NB4 (cell line): ENCODE measurements around the gene MYO1B.

Experiments used
- DNase-seq: peaks from one replicate; pipeline ENCODE4 v3.0.0; 2010; ENCODE audit warnings: low read depth
- H3K4me3 ChIP-seq: one replicate; pipeline ENCODE4 v1.5.1; 2011; ENCODE audit warnings: mild to moderate bottlenecking, low read depth, low read length, moderate library complexity
- MAX ChIP-seq: IDR thresholded peaks from 2 replicates; pipeline ENCODE4 v1.6.1; 2011; ENCODE audit warnings: low read depth, low read length
- MYC ChIP-seq: IDR thresholded peaks from 2 replicates; pipeline ENCODE4 v1.6.1; 2011; ENCODE audit warnings: low read depth, low read length
- POLR2A ChIP-seq: IDR thresholded peaks from 2 replicates; pipeline ENCODE4 v1.6.1; 2011; ENCODE audit warnings: mild to moderate bottlenecking; ENCODE audit not compliant: insufficient read length; ENCODE audit errors: extremely low read depth
- TF ChIP-seq, protein P1 (sequence below): IDR thresholded peaks from one replicate; pipeline ENCODE4 v1.5.1; 2012; ENCODE audit warnings: low read depth, low read length

MYO1B gene

DNA sequence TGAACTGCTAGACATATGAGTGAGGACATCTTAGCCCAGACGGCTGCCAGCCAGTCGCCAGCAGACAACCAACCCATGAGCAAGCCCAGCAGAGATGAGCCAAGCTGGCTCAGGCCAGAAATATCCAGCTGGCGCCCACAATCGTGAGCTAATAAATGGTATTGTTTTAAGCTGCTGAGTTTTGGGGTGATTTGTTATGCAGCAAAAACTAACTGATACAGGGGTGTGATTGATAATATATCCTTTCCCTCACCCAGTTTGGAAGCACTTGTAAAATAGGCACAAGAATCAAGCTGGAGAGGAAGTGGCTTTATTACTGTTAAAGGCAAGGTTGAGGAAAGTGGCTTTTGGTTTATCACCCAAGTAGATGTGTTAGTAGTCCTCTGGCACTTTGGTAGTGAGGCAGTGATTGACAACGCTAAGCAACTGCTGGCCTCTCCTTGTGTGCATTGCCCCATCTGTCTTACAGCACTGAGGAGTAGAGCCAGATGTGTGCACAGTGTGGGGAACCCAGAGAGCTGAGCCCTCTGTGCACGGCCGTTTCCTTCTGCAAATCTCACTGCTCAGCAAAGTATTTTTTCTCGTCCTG, 110.1 kb downstream of the MYO1B start:
- DNase-seq: no peak
- TF ChIP-seq POLR2A (no peak), MAX (no peak), MYC (no peak)
- TF ChIP-seq, protein P1, sequence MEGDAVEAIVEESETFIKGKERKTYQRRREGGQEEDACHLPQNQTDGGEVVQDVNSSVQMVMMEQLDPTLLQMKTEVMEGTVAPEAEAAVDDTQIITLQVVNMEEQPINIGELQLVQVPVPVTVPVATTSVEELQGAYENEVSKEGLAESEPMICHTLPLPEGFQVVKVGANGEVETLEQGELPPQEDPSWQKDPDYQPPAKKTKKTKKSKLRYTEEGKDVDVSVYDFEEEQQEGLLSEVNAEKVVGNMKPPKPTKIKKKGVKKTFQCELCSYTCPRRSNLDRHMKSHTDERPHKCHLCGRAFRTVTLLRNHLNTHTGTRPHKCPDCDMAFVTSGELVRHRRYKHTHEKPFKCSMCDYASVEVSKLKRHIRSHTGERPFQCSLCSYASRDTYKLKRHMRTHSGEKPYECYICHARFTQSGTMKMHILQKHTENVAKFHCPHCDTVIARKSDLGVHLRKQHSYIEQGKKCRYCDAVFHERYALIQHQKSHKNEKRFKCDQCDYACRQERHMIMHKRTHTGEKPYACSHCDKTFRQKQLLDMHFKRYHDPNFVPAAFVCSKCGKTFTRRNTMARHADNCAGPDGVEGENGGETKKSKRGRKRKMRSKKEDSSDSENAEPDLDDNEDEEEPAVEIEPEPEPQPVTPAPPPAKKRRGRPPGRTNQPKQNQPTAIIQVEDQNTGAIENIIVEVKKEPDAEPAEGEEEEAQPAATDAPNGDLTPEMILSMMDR: no peak
- no peak overlapping the region for H3K4me3 ChIP-seq

GRCh38 chr2:191357678-191358077, 112.5 kb downstream of the MYO1B start:
- no peak for DNase-seq
- TF ChIP-seq POLR2A (no peak), MAX (no peak), MYC (no peak)
- TF ChIP-seq, protein P1: no peak

DNA sequence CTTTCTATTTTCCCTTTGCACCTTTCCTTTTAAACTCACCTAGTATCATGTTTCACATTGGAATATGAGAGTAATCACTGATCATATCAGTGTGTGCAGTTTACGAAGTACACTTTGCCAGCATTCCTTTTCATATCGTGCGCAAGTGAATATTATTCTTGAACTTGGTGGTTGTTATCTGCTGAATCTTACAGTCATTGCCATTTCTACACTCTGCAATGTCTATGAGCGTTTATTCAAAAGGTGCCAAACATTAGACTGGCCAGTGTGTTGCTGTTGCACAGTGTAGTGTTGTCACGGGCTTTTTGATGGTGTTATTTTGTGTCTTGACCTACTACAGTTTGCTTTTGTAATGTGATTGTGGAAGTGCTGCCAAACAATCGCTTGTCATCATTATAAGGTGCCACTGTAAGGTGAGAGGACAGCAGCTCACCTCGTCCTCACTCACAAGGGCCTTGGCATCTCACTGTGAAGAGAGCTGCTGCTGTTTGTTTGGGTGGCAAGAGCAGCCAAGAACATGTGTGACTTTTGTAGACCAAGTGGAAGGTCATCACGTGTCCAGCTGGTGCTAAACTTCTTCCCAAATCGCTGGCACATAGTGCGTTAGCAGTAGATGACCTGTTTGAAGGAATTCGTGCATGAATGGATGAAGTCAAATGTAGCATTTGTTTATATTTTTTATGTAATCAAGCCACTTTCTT, 113.3 kb downstream of the MYO1B start:
- no peak for DNase-seq
- no peak overlapping the region for H3K4me3 ChIP-seq
- no peak for TF ChIP-seq MAX
- TF ChIP-seq, protein P1: no peak
- no peak for TF ChIP-seq MYC
- no peak for TF ChIP-seq POLR2A

More at GRCh38 chr2:191357678-191358077, 112.5 kb downstream of the MYO1B start:
- H3K4me3 ChIP-seq: no peak overlapping the region

GRCh38 chr2:191359133-191359532, 113.9 kb downstream of the MYO1B start:
- no peak overlapping the region for H3K4me3 ChIP-seq
- no peak for DNase-seq
- TF ChIP-seq POLR2A (no peak), MYC (no peak), MAX (no peak)
- TF ChIP-seq, protein P1: no peak

DNA sequence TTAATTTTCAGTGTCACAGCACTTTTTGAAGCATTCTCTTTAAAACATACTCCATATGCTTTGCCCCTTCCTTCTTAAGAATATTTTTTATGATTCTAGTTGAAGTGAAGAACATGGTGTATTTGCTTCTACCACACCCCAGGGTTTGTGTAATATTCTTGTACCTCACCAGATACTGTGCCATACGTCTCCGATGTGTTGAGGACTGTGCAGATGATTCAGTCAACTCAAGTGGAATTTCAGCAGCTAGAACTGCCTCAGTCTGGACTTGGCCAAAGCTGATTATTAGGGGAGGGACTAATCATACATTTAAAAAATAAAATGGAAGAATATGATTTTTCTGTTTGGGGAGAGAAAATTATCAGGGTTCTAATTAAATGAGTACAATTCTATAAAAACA, 115.7 kb downstream of the MYO1B start:
- no peak for TF ChIP-seq POLR2A
- no peak for TF ChIP-seq MAX
- TF ChIP-seq MYC: no peak
- TF ChIP-seq, protein P1: no peak
- H3K4me3 ChIP-seq: no peak overlapping the region

More for the DNA sequence above, 115.7 kb downstream of the MYO1B start:
- no peak for DNase-seq
